Activated T-cell treated with anti-CD3 and anti-CD28 coated beads for 24 hours (primary cell): ENCODE results near the gene MAL.

Experiments
- DNase-seq: peaks from one replicate; pipeline ENCODE4 v3.0.0-alpha.2; 2020; ENCODE audit warnings: low read depth

Gene MAL

DNA sequence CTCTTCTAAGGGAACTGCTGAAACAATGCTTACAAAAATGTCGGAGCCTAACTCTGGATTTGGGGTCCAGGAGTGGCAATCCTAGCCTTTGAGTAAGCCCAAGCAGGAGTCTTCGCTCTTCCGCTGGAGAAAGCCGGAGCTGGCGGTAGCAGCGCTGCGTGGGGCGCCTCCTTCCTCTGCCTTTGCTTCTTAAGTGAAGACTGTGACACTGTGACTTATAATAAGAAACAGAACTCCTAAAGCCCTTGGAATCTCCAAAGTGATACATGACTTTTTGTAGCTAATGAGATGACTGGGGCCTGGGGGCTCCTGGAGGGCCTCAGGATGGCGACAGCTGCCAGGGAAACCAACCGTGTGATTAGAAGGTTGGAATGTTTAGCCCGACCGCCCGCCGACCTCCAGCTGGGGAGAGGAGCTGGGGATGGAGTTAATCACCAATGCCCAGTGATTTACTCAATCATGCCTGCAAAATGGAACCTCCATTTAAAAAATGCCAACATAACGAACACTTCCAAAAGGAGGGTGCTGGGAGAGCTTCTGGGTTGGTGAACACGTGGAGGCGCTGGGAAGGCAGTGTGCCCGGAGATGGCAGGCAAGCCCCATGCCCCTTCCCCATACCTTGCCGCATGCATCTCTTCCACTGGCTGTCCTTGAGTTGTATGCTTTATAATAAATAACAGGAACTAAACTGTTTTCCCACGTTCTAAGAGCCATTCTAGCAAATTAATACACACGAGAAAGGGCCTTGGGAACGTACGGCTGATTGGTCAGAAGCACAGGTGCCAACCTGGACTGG is 29.0 kb upstream of the MAL start:
- no peak for DNase-seq

GRCh38 chr2:94997981-94998930 is 27.3 kb upstream of the MAL start:
- no peak for DNase-seq

GRCh38 chr2:94999431-94999883 is 26.1 kb upstream of the MAL start:
- no peak for DNase-seq

GRCh38 chr2:95001051-95001562 is 24.4 kb upstream of the MAL start:
- no peak for DNase-seq

DNA sequence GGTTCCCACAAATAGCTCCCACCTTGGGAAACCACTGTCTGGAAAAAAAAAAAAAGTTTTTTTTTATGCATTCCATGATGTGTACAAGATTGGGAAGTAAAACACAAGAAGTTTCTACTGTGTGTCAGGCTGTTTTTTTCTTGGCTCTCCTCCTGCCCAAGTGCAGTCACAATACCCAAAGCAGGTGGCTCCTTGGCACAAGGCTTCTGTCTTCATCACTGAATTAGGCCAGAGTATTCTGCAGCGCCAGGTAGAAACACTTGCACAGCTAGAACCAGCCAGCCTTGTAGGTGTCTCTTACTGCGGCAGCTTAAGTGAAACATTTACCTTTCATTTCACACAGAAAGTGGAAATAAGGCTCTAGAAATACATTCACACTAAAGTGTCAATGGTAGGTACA is 23.8 kb upstream of the MAL start:
- DNase-seq = no peak

DNA sequence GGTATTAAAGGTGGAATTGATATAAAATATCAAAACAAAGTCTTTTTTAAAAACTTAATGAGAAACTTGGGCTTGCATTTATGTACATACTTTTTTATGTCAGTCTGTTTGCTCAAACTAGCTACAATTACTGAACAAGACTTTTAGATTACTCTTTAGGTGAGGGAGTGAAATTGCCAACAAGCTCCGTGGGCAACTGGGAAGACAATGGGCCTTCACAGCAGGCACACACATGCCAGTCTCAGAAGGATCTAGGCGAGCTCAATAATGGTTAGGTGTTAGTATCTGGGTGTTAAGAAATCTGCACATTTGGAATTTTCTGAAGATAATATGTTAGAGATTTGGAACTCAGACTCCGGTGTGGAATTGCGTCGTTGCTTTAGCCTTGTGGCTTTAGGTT is 23.0 kb upstream of the MAL start:
- no peak for DNase-seq

DNA sequence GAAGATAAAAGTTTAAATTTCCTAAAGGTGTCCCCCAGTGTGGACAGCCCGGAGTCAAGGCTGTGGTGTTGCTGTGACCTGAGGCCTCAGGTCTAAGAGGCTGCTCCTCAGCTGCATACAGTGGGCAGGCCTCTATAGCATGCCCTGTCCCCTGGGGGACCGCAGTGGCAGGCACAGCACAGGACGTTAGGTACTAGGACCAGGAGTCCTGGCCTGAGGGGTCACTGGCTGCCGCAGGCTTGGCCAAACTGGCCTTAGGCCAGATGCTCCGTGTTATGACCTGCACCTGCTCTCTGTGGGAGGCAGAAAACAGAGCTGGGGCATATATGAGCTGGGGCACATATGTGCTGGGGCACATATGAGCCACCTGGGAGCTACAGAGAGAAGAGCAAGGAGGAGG is 21.2 kb upstream of the MAL start:
- DNase-seq = no peak

DNA sequence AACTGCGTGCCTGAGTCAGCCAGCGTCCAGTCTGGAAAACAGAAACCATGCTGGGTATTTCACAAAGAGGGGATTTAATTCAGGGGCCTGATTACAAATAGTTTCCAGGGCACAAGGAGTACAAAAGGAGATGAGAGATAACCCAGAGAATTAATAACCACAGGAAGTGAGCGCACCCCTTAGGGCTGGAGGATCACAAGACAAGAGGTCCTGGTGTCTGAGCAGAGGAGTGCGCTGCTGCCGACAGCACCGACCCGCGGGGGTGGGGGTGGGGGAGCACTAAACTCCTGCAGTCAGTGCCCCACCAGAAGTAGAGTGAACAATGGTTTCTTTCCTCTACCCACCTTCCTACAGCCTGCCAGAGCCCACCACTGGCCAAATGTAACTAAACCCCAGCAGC is 20.8 kb upstream of the MAL start:
- DNase-seq = no peak

- DNase-seq = no peak
Measured at GRCh38 chr2:95005726-95006125, 19.8 kb upstream of the MAL start.

GRCh38 chr2:95006588-95006987 is 18.9 kb upstream of the MAL start:
- DNase-seq = no peak

DNA sequence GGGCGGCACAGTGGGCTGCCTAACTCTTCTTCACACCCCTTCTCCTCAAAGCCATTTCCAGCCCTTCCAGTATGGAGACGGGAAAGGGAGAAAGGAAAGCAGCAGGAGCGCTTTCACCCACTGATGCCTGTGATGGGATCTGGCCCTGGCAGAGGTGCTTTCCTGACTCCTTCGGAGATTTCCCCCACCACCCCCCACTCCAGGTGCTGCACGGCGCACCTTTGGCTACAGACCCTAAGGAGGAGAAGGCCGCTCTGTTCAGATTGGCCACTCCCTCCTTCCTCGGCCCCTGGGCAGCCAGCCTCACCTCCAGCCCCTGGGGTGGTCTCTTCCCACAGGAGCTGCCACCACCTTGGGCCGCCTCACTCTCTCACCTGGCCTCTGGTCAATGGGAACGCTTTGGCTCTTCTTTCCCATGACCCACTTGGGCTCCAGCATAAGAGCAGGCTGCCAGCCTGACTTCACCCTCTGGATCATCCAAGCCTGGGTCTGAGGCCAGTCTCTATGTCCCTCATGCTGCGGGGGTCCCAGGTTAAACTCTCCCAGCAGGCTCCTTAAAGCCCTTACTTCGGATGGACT is 18.4 kb upstream of the MAL start:
- no peak for DNase-seq

DNA sequence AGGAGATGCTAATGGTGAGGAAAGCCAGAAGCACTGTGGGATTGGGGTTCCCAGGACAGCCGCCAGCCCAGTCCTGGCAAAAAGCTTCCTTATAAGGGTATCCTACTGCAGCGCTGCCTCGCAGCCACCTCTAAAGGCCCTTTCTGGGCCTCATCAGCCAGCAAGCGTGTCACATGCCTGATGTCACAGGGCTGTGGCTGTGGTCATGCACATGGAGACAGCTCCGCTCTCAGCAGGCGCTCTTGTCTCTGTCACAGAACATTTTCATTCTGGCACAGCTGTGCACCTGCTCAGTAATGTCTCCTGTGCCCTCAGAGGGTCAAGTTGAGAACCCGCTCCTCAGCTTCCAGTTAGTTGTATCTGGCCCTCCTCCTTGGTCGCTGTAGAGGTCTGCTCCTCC is 17.7 kb upstream of the MAL start:
- DNase-seq = no peak

DNA sequence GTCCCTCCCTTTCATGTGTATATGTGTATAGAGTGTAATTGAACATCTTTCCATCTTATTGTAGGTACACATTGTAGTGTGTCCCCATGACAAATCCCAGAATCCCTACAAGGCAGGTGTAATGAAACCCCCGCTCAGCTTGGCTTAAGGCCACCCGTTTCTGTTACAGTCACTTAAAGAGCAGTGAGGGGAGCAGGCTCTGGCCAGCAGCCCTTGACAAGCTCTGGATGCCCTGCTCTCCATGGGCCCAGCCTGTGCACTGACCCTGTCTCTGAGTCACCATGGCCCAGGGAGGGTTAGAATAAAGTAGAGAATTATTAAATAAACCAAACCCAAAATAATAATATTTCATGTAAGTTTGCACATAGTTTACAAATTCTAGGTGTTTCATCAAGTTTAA is 17.2 kb upstream of the MAL start:
- no peak for DNase-seq

GRCh38 chr2:95008996-95009395 is 16.5 kb upstream of the MAL start:
- DNase-seq = no peak

DNA sequence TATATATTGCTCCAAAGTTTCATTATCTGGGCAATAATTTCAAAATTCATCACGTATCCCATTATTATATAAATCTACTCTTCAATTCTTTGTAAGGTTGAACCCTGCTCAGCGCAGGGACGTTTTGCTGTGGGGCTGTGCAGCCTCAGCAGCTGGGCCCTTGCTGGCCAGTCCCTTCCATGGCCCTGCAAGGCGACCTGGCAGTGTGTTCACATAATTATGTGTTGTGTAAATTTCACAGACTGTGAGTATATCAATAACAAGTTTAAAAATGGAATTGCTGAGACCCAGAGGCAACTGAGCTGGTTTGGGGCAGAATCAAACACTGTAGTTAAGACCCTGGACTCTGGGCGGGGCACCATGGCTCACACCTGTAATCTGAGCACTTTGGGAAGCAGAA is 16.1 kb upstream of the MAL start:
- DNase-seq = no peak

DNA sequence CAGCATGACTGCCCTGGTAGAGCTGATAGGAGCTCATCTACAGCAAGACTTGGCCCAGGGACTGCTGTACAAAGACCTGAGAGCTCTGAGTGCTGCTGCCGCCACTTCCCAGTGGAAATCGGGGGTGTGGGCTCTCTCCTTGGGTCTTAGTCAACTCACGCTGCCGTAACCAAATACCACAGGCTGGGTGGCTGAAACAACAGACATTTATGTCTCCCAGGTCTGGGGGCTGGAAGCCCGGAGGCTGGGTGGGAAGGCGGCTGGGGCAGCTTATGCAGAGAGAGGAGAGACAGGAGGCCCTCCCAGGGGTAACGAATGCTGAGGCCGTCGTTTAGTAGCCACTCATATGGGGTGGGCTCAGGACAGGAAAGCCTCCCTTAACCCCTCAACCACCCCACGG is 15.4 kb upstream of the MAL start:
- DNase-seq = no peak

DNA sequence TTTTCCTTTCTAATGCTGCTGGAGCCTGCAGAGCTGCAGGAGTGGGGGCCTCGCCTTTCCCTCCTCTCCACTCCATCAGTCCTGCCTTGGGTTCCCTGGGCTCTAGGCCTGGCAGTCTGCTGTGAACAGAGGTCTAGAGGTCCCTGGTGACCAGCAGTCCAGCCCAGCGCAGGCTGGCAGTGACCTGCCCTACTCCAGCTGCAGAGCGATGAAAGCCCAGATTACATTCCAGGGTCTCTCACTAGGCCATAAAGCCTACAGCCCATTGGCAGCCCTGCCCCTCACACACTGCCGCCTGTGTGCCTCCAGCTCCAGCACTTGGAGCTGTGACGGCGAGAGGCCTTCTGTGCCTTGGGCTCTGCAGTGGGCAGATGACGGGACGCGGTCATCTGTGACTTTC is 14.8 kb upstream of the MAL start:
- DNase-seq = no peak

- no peak for DNase-seq
Measured at GRCh38 chr2:95012881-95013550, 12.5 kb upstream of the MAL start.

DNA sequence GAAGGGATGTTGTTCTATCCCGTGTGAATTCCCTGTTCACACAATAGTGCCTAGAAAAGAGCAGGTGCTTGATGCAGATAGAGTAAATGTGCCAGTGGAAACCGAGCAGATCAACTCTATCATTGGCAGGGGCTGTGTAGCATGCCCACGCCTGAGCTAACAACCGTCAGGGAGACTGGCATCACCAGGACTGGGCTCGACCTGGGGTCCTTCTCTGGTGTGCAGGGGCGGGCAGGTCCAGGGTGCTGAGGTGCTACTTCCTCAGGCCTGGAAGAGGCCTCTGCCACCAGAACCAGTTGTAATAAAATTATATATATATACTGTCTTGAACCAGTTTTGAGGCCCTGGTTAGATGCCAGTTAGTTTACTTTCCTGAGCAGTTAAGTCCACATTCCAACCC is 11.8 kb upstream of the MAL start:
- DNase-seq = no peak

- no peak for DNase-seq
Measured at GRCh38 chr2:95014126-95014708, 11.3 kb upstream of the MAL start.

GRCh38 chr2:95015261-95015912 is 10.1 kb upstream of the MAL start:
- no peak for DNase-seq
